GM19239 (cell line): ENCODE data around the gene SPG7.

Experiments
- DNase-seq: peaks from one replicate; pipeline ENCODE4 v3.0.0; 2011; ENCODE audit warnings: low spot score; ENCODE audit not compliant: insufficient read length
- FAIRE-seq: peaks from 2 replicates; lab custom pipeline; 2011; peaks lifted over from hg19 to GRCh38; lab: Jason Lieb, UNC

Gene SPG7

GRCh38 chr16:89484923-89485679, 23.1 kb upstream of the SPG7 start:
- peak; percentile 36 for DNase-seq
- peak; percentile 31 for FAIRE-seq

DNA sequence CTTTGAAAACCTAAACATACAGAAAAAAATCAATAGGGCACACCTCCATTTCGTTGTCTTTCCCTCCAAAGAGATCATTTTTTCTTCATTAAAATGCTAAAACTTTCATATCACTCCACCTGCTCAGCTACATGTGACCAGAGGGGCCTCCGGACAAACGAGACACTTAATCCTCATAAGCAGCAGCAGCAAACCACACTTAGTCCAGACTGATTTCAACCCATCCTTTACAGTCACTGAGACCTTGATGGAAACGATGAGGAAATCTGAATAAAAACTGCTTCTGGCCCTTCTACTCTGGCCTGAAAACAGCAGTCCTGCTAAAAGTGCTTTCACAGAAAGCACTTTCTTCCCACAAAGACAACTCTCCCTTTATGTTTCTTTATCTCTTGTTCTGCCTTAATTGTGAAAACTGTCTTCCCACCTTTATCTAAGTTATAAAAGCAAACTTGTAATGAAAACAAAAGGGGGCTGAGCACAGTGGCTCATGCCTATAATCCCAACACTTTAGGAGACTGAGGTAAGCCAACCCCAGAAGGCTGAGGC, 22.4 kb upstream of the SPG7 start:
- no peak for DNase-seq
- peak; percentile 26 for FAIRE-seq

GRCh38 chr16:89489040-89489897, 18.9 kb upstream of the SPG7 start:
- peak; percentile 82 for FAIRE-seq
- DNase-seq, result peak; percentile 69

DNA sequence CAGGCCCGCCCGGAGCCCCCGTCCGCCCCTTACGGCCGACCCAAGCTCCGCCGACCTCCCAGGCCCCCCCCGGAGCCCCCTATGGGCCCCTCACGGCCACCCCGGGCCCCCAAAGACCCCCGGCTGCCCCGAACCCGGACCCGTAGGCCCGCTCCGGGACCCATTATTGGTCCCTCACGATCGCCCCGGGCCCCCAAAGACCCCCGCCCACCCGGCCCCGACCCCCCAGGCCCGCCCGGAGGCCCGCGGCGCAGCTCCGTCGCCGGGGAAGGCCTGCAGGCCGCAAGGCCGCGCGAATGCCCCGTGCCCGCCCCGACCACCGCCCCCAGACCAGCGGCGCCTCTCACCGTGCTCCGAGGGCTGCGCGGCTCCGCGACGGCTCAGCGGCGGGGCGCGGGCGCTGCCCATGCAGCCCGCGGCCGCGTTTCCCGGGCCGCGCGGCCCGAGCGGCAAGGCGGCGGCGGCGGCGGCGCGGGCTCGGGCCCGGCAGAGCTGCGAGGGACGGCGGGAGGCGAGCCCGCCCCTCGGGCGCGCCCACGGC, 18.2 kb upstream of the SPG7 start:
- DNase-seq, result no peak
- FAIRE-seq, result no peak

GRCh38 chr16:89490439-89491237, 17.6 kb upstream of the SPG7 start, which contains the start of gene ANKRD11:
TSS of gene ANKRD11 (minus strand) at chr16:89490561. CDS start at chr16:89317019, 173,542 bp downstream.
- DNase-seq (peak; percentile 93), FAIRE-seq (peak; percentile 93)

DNA sequence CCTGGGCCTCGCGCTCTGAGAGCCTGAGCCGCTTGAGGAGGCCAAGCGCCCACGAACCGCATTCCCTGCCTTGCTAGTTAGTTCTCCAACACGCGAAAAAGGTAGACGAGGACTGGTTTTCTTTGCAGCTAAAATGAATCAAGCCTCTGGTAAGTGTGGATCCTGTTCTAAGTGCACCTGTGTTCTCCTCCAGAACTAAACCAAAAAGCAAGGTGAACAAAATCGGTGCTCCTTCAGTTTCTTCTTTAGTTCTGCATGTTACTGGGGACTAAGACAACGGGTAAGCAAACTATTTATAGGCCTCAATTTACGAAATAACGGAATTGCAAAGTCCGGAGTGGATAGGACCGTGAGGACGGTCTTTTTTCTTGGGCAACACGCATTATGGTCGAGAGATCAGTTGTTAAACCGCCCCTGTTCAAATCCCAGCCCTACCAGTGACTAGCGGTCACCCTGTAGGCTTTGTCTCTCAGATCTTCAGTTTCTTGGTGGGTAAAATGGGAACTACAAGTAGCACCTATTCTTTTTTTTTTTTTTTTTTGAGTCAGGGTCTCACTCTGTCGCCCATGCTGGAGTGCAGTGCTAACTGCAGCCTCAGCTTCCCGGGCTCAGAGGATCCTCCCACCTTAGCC, 16.8 kb upstream of the SPG7 start:
- DNase-seq, result no peak
- FAIRE-seq, result peak; percentile 28

DNA sequence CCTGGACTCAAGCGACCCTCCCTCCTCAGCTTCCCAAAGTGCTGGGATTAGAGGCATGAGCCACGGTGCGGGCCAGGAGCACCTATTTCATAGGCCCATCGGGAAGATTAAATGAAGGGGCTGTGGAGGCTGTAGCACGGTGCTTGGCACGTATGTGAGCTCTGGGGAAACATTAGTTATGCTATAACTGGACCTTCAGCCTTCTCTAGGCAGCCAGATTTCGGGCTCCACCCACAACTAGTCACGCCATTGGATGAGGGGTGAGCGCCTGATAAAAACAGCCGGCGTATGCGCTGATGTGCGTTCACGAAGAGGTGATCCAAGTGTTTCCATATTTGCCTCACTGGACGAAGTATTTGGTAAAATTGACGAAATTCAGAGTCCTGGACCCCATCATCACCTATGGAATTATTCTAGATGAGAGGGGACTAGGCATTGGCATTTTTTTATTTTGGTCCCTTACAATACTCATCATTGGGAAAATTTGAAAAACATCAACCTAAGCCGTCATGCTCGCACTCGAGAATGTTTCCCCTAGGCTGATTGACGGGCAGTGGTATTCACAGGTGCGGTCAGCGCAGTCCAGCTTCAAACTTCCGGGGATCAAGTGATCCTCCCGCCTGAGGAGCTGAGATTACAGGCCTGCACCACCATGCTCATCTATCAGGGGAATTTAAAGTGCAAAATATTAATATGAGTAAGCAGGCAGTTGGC, 16.1 kb upstream of the SPG7 start:
- DNase-seq, result no peak
- no peak for FAIRE-seq

- DNase-seq, result no peak
- FAIRE-seq, result no peak
Measured at GRCh38 chr16:89493776-89494175, 14.4 kb upstream of the SPG7 start.

DNA sequence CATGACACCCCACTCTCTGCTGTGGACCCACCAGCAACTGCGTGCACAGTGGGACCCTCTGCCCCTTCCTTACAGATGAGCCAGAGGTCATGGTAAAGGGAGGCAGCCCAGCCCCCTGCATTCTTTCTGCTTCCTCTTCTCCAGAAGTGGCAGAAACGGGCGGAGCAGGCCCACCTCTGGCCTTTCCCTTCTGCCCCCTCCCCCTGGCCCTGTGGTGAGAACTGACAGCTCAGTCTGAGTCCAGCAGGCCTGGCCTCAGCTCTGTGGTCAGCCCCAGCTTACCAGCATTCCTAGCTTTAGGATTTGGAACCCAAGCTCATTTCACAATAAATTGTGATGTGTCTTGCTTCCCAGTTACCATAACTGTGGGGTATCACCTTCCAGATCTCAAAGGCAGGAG, 13.1 kb upstream of the SPG7 start:
- FAIRE-seq (no peak), DNase-seq (no peak)

DNA sequence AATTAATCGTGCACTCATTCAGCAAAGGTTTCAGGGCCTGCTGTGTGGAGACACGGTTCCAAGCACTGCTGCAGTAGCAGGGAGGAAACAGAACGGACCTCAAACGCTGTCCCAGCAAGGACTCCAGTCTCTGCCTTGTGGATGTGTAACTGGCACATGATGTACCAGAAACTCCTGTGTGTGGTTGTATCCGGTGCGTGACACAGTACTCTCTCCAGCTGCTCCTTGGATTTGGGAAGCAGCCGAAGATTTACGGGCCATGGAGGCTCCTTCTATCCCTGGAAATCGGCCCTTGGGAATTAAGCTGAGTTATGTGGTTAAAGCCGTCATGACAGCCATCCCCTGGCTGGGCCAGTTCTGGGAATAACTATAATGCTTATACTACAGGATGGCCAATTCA, 9.4 kb upstream of the SPG7 start:
- DNase-seq (no peak), FAIRE-seq (no peak)

DNA sequence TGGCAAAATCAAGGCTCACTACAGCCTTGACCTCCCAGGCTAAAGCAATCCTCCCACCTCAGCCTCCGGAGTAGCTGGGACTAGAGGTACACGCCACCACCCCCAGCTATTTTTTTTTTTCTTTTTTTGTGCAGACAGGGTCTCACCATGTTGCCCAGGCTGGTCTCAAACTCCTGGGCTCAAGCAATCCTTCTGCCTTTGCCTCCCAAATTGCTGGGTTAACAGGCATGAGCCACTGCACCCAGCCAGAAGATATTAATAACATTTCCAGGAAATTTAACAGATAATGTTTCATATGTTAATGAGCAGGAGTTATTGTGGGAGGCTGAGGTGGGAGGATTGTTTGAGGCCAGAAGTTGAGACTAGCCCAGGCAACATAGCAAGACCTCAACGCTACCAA, 8.4 kb upstream of the SPG7 start:
- DNase-seq (no peak), FAIRE-seq (no peak)

DNA sequence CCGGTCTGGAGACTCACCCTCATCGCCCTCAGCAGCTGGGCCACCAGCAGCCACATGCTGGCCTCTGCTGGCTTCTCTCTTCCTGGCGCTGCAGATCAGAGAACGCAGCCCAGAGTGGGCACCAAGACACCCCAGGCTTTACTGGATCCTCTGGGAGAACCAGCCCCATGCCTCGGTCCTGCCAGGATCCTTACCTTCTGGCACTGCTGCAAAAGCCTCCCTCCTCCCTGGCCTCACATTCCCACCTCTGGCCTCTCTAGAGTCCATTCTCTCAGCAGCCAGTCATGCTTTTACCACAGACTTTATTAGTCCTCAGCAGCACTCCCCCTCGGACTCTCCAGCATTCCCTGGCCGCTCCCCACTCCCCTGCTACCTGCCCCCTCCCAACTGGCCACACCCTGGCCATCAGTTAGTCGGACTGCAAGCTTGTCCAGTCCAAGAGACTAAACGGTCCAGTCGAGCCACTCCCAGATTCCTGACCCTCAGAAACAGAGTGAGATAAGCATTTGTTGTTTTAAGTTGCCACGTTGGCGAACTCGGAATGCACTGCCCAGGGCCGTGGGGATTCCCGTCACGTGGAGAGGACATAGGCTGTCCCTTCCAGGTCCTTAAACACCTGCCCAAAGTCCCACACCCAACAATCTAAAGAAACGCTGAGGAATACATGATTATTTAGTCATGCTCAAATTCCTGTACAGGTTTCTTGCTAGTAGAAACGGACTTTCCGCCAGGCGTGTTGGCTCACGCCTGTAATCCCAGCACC, 5.9 kb upstream of the SPG7 start:
- FAIRE-seq (no peak), DNase-seq (no peak)

DNA sequence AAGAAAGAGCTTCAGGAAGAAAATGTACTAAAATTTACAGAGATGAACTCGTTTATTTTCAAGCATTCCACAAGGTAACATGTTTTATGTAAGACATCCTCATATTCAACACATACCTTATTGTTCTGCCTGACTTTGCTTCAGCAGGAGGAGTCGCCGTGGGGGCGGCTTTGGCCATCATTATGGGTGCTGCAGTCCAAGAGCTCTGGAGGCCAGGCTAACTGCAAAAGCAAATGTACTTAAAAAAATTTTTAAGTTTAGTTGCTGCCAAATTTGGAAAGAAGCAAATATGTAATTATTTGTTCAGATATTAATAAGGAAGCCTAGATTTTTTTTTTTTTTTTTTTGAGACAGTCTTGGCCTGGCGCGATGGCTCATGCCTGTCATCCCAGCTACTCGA, 4.1 kb upstream of the SPG7 start:
- FAIRE-seq, result no peak
- no peak for DNase-seq

DNA sequence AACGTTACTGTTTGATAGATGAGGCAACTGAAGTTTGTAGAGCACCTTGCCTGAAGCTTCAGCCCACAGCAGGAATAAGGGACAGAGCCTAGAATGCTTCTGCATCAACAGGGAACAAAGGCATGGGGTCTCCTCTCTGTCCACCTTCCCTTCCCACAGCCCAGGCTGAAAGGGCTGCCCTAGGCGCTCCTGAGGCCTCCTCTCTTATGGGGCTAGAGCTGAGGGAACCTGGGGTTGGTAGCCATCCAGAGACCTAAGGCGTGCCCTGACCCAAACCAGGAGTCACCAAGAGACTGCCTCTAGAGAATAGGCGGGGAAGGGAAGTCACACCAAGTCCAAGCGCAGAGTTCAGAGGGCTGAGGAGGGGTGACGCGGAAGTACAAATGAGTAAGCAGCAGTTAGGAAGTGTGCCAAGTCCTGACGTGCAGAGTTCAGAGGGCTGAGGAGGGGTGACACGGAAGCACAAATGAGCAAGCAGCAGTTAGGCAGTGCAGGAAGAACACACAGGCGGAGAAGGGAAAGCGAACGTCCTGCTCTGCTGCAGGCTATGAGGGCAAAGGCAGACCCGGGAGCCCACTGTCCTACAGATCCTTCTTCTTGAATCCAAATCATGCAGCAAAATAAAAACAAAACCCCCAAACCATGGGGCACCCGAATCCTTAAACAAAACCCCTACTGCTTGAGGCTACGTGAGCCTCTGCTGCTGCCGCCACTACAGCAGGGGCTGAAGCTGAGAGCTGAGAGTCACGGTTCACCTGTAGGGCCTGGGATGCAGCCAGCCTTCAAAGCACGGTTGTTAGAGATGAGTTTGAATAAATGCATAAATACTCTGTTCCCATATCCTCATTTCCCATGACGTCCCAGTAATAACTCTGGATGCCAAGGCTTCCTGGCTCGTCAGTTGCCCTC, 2.7 kb upstream of the SPG7 start:
- FAIRE-seq (peak; percentile 95), DNase-seq (peak; percentile 78)

DNA sequence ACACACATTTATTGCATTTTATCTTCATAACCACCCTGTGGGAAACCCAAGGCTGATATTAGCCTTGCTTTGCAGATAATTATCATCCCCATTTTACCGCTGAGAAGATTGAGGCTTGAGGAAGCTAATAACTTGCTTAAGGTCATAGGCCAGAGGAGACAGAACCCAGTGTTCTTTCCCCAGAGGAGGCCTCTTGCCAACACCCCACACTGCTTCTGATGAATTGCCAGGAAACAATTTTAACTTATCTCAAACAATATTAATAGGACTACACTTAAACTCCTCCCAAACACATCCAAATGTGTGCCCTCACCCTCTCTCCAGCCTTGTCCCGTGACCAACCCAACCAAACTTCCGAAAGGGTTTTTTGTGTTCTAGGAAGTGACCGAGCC, 2.1 kb upstream of the SPG7 start:
- no peak for DNase-seq
- no peak for FAIRE-seq

DNA sequence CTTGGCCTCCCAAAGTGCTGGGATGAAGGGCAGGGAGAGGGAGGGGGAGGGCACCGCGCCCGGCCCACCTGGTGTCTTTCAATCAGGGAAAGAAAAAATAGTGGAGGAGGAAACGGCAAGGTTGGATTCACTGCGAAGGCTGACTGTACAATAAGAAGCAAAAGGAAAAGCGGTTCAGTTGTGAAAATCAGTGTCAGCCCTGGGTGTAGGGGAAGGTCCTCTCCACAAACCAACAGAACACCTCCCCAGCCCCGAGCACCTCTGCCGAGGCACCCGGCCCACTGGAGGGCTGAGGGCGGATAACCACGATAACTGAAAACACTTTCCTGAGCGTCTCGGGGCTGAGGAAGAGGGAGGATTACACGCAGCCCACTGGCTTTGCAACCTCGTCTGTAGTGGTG, 1.4 kb upstream of the SPG7 start:
- FAIRE-seq, result no peak

GRCh38 chr16:89507214-89507833, 879 bp upstream of the SPG7 start:
- FAIRE-seq (no peak), DNase-seq (no peak)

More for the DNA sequence above, 1.4 kb upstream of the SPG7 start:
- DNase-seq, result no peak
